Eye (tissue), 1 donor: Measurements from ENCODE around the gene CBX2.
A peak's percentile ranks its signal among the peaks of the same experiment; 100 is the strongest.

Source experiments
- DNase-seq: peaks from one replicate; pipeline ENCODE4 v3.0.0-alpha.2; 2015

Gene CBX2

DNA sequence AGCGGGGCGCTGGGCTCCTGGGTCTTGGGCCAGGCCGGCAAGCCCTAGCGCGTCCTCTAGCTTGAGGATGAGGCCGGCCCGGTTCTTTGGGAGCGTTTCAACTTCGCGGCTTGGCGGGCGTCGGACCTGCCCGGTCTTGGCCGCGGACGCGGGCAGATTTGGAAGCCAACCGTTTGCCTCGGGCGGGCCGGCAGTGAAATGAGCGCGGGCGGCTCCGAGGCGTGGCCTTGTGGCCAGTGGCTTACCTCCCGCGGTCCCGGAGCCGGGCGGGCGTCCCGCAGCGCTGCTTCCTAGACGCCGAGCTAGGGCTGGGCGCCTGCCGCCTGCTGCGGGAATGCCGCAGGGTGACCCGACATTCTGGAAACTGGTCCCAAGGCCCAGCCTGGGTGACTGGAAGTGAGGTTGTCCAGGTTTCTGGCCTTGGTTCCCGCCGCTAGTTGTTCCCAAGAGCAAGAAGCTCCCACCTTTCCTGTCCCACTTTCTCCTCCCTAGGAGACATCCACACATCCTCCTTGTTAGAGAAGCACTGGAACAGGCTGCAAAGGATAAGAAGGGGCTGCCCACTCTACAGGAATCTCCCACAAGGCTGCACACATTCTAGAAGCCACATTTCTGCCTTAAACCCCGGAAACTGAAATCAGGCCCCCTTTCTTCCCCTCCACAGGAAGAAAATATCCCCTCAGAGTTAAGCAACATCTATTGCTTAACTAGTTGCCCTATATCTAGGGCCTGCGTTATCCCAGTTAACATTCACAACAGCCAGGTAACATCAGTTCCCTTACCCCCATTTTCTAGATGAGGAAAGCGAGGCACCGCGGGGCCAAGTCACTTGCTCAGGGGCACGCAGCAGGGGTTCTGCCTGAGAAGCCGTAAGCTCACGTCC, 23.4 kb downstream of the CBX2 start:
- DNase-seq = peak; percentile 55

DNA sequence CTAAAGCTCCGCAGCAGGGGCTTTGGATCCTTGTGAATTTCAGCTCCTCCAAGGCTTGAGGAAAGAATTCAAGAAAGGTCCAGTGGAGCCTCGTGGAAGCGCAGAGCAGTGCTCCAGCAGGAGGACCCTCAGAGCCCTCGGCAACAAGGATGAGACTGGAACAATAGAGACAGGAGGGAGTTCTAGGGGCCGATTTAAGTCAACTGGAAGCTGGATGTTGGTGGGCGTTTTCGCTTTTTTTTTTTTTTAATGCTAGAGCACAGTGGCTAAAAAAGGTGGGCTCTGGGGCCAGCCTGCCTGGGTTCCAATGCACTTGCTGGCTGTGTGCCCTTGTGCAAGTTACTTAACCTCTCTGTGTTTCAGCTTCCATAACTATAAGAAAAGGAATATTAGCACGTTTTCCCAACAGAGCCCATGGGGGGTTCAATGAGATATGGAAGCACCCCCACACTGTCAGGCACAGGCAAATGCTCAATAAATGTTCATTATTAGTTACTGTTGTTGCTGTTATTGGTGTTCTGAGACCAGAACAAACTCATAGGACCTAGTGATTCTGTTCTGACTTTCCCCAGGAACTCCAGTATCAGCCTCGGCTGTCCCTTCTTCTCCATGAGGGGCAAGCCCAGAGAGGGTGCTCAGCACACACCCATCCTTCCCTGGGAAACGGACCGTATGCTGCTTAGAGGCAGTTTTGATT, 24.2 kb downstream of the CBX2 start:
- DNase-seq = peak; percentile 43

GRCh38 chr17:79802736-79803420, 24.9 kb downstream of the CBX2 start:
- DNase-seq = peak; percentile 49

GRCh38 chr17:79803421-79803996, 25.6 kb downstream of the CBX2 start:
- peak; percentile 48 for DNase-seq

GRCh38 chr17:79803997-79804855, 26.3 kb downstream of the CBX2 start:
- peak; percentile 72 for DNase-seq

- DNase-seq = peak; percentile 31
Measured at GRCh38 chr17:79804856-79805696, 27.1 kb downstream of the CBX2 start.

DNA sequence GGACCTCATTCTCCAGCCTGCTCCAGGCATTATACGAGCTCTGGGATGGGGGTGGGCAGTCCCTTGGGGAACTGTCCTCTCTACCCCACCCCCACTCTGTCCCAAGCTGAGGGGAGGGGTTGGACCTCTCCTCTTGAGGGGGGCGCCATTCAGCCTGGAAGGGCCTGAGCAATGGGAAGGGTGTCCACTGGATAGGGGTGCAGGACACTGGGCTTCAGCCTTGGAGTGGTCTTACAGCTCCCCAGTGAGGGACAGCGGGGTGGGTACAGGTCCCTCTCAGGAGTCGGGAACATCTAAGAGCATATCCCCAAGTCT, 28.5 kb downstream of the CBX2 start:
- DNase-seq = peak; percentile 3

- peak; percentile 15 for DNase-seq
Measured at GRCh38 chr17:79806863-79807720, 29.1 kb downstream of the CBX2 start.

DNA sequence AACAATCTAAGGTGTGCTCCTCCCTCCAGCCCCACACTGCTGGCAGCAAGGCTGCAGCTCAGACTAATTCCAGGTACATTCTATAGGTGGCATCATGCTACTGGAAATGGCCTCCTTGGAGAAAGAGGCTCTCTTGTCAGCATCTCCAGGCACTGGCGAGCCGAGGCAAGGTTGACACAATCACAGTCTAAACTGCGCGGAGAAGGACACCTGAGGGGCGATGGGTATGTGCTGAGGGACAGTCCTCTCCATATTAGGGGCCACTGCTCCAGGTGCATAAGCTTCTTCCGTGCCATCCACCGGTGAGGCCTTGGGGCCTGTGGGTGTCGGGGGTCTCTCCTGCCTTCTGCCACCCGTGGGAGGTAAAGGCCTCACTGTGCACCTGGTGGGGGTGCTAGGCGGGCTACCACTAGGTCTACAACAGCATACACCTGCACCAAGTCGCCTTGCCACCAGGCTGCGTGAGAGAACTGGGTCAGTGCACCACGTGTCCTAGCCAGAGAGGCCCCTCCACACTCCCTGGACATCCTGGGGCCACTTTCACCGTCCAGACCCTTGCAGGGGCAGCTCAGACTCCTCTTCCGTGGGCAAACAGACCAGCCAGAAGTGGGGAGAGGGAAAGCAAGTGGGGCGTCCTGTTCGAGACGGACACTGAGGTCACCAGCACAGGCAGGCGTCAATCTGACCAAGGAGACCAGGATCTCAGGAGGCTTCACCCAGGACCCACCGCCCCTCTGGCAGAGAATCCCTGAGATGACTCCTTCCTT, 31.0 kb downstream of the CBX2 start:
- peak; percentile 67 for DNase-seq

DNA sequence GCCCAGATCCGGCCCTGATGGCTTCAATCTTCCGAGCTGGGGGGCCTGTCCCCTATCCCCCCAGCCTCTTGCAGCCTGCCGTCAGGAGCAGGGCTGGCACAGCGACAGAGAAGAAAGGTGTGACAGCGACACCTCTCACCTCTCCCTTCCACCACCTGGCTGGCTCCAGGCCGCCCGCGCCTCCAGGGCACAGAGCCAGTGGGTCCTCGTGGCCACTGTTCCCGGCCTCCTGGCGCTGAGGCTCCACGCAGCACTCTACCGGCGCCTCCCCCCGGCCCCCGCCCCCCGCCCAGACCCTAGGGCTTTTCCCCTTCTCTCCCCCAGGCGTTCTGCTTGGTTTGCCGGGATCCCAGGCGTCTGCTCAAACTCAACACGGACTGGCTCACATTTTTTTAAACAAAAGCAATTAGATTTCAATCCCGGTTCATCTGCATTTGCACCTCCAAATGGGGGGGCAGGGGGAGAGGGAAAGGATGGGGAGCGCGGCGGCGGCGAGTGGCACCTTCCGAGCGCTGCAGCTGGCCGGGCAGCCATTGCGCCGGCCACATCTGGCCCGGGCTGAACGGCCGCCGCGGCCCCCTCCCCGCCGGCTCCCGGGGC, 31.7 kb downstream of the CBX2 start:
- peak; percentile 57 for DNase-seq

DNA sequence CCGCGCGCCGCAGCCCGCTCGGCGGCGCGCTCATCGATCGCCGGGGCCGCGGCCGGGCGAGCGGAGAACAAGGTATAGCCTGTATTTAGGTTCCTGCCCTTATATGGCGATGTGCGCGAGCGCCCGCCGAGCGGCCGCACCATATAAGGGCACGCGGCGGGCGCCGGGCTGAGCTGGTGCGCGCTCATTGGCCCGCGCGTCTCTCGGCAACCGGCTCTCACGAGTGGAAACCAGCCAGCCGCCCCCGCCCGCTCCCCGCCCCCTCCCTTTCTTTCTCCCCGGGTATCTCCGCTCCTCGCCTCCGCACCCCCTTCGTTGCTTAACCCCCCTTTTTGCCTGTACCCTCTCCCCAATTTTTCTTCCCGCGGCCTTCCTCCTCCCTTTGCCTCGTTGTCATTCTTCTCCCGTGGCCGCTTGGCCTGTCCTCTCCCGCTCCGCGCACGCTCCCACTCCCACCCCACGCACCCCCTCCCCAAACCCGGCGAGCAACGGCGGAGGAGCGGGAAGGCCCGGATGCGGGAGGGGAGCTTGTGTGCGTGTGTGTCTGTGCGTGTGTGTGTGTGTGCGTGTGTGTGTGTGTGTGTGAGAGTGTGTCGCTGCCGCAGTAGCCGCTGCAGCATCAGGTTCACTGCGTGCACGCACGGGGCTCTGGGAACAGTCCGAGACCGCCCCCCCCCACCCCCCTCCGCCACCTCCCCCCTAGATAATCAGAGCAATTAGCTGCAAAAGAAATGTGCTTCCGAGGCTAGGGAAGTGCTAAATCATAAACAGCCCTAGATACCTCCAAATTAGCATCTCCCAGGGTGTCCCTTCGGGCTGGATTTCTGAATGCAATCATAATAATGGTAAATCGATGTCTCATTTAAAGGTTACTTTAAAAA, 32.4 kb downstream of the CBX2 start:
- DNase-seq = peak; percentile 90

- peak; percentile 73 for DNase-seq
Measured at GRCh38 chr17:79811011-79811867, 33.3 kb downstream of the CBX2 start.

- peak; percentile 73 for DNase-seq
Measured at GRCh38 chr17:79811868-79812352, 34.0 kb downstream of the CBX2 start.

- DNase-seq = peak; percentile 72
Measured at GRCh38 chr17:79812353-79813258, 34.7 kb downstream of the CBX2 start.

GRCh38 chr17:79813297-79814126, 35.6 kb downstream of the CBX2 start:
- DNase-seq = peak; percentile 50
